ENCODE measurements around the gene TSC2.

DNA sequence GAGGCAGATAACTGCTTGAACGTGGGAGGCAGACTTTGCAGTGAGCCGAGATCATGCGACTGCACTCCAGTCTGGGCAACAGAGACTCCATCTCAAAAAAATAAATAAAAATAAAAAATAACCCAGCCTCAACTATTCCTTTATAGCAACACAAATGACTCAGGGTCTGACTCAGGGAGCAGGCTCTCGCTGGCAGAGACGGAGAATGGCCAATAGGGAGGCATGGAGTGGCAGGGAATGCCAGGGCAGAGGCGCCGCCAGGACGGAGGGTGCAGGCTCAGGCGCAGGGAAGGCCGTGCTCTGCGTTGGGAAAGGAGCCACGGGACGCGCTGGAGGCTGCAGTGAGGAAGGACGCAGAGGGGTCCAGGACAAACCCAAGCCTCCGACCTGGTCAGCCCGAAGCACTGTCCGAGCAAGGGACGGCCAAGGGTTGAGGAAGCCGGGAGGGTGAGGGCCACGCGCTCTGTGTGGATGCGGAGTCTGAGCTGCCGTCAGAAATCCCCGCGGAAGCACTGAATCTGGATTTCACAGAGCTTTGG, 47.6 kb downstream of the TSC2 start:
- no peak for TF ChIP-seq POLR2A (IDR thresholded peaks at IDR 0.05)
- TF ChIP-seq, protein P1, sequence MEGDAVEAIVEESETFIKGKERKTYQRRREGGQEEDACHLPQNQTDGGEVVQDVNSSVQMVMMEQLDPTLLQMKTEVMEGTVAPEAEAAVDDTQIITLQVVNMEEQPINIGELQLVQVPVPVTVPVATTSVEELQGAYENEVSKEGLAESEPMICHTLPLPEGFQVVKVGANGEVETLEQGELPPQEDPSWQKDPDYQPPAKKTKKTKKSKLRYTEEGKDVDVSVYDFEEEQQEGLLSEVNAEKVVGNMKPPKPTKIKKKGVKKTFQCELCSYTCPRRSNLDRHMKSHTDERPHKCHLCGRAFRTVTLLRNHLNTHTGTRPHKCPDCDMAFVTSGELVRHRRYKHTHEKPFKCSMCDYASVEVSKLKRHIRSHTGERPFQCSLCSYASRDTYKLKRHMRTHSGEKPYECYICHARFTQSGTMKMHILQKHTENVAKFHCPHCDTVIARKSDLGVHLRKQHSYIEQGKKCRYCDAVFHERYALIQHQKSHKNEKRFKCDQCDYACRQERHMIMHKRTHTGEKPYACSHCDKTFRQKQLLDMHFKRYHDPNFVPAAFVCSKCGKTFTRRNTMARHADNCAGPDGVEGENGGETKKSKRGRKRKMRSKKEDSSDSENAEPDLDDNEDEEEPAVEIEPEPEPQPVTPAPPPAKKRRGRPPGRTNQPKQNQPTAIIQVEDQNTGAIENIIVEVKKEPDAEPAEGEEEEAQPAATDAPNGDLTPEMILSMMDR (IDR thresholded peaks at IDR 0.05): no peak
